ENCODE results near the gene TENM4. TPM values are rescaled to one million over a fixed set of nuclear protein-coding genes. Genes with fewer than 3 reads are reported as not detected.
A peak's percentile ranks its signal among the peaks of the same experiment; 100 is the strongest.

TENM4 gene
- polyA plus RNA-seq, 2 of the 4 experiments (the other 2 are of a cell fraction), result 0.06 to 0.31 TPM

DNA sequence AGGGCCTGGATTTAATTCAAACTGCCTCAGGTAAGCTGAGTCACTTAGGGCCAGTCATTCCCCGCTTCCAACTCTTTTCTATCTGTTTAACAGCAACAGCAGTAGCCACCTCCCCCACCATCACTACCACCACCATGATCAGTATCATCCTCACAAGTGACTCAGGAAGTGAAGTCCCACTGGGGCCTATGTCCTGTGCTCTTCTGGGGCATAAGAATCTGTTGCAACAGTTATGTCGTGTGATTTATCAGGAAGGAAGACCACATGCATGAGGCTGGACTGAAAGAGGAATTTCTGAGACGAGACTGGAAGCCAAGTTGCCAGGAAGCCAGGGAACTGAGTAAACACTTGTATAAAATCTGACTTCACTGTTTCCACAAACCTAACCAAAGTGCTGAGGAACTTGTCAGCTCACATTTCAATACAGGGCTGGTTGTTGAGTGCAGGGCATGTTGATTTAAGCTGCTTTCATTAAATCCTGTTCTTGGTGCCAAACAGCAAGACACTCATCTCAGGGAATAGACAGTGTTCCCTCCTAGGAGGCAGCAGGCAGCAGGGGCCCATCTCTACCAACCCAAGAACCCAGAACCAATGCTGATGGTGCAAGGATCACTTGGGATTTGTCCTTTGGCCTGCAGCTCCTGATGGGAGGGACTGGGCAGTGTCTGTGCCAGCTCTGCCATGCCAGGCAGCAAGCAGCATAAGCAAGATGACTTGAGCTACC lies 639.5 kb downstream of the TENM4 start:
- Histone ChIP-seq H3K4me2 (peak overlapping the region; percentile 37), H3K27ac (peak overlapping the region; percentile 35 to 41; a peak in 4 of 6 replicates), H3K4me1 (peaks cover 17% of the 10 kb centered on the region; the same call in 2 of the 3 replicates), H3K9me3 (no peaks in the 10 kb centered on the region), H3K4me3 (no peak overlapping the region)
- ChIA-PET POLR2A (no interaction called here), CTCF (interaction anchor here (0.5 to 1.8 kb wide), 4 partner anchors 8 to 275 kb away, joined by 3 to 9 read pairs (median 4); no protein-coding TSS in a partner anchor)
- ATAC-seq (peak; percentile 44 to 47; a peak in 4 of 6 replicates), DNase-seq (ENCODE audit: low read depth in 1 of 2, low spot score in 1 of 2) (peak in 1 of 2 experiments; percentile 43), FAIRE-seq (no peak)
- peak; percentile 29; the same call in 1 of the 2 replicates for TF ChIP-seq EHMT2 (IDR thresholded peaks at IDR 0.05; ENCODE audit: low read depth)
- no peak for TF ChIP-seq HDAC2 (IDR thresholded peaks at IDR 0.05)
- WGBS (ENCODE audit: missing lambda C conversion rate), result 7% methylated on average over 3 of the region's 3 CpGs

DNA sequence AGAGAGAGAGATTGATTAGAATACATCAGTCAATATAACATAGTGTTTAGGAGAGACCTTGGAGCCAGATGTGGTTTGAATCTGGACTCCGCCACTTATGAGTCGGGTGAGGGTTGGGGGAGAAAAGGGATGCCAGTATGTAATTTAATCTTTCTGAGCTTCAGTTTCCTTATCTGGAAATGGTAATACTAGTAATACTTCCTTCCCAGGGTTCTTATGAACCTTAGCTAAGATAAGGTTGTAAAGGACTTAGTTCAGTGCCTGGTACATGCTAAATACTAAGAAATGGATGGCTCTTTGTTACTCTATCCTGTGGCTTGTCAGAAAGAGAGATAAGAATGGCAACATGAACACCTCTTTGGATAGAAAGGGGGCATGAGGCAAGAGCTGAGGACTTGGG lies 640.1 kb downstream of the TENM4 start:
- DNase-seq (ENCODE audit: low read depth in 1 of 2, low spot score in 1 of 2), result no peak
- no peak for ATAC-seq
- FAIRE-seq, result no peak
- H3K27ac ChIP-seq, result peak overlapping the region; percentile 1 to 36; a peak in 2 of 6 replicates
- H3K4me1 ChIP-seq, result peaks cover 17% of the 10 kb centered on the region; the same call in 2 of the 3 replicates
- ChIA-PET CTCF (interaction anchor here (0.5 to 1.8 kb wide), 4 partner anchors 9 to 907 kb away, joined by 3 to 9 read pairs (median 5); no protein-coding TSS in a partner anchor), POLR2A (no interaction called here)
- H3K4me3 ChIP-seq, result no peak overlapping the region
- TF ChIP-seq ELK1 (IDR thresholded peaks at IDR 0.05; ENCODE audit: low read depth, low read length) (no peak), MAZ (IDR thresholded peaks at IDR 0.05; ENCODE audit: borderline replicate concordance, low read depth, low read length) (no peak), HOXB13 (CRISPR knock-in tag; IDR thresholded peaks at IDR 0.05; ENCODE audit: low read depth) (no peak), EHF (CRISPR knock-in tag; IDR thresholded peaks at IDR 0.05) (no peak), MYC (IDR thresholded peaks at IDR 0.05; ENCODE audit: borderline replicate concordance, low read length) (no peak), CBX2 (IDR thresholded peaks at IDR 0.05; ENCODE audit: borderline replicate concordance, low read depth) (no peak), ZFP36 (IDR thresholded peaks at IDR 0.05; ENCODE audit: borderline replicate concordance, partially characterized antibody) (no peak)
- TF ChIP-seq, protein P1, sequence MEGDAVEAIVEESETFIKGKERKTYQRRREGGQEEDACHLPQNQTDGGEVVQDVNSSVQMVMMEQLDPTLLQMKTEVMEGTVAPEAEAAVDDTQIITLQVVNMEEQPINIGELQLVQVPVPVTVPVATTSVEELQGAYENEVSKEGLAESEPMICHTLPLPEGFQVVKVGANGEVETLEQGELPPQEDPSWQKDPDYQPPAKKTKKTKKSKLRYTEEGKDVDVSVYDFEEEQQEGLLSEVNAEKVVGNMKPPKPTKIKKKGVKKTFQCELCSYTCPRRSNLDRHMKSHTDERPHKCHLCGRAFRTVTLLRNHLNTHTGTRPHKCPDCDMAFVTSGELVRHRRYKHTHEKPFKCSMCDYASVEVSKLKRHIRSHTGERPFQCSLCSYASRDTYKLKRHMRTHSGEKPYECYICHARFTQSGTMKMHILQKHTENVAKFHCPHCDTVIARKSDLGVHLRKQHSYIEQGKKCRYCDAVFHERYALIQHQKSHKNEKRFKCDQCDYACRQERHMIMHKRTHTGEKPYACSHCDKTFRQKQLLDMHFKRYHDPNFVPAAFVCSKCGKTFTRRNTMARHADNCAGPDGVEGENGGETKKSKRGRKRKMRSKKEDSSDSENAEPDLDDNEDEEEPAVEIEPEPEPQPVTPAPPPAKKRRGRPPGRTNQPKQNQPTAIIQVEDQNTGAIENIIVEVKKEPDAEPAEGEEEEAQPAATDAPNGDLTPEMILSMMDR (IDR thresholded peaks at IDR 0.05), result no peak
- no peaks in the 10 kb centered on the region for H3K9me3 ChIP-seq
- WGBS (ENCODE audit: missing lambda C conversion rate), result 85% methylated on average over 2 of the region's 2 CpGs
- peak overlapping the region; percentile 37; the same call in 2 of the 3 replicates for H3K4me2 ChIP-seq

DNA sequence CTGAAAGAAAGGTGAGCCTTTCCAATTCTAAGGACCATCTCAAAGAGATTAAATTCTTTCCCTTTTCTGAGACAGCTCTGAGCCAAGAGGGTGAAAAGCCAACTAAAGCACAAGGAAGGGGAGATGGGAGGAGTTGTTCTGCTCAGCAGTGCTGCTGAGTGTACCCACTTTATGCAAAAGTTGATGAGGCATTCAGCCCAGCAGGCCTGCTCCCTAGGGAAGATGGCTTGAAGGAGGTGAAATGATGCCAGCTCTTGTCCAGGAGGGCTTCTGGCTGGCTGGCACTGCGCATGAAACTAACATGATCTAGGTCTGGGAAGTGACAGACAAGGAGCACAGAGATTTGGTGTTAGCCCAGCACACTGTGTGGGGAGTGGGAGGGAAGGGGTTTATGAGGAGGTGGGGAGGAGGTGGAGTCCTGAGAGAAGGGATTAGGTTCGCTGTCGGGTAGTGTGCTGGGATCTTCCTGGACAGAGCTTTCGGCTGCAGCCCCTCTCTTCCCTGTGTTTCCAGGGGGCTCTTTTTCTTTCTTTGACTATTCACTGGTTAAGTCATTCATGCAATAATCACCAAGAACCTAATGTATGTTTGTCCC lies 640.6 kb downstream of the TENM4 start:
- DNase-seq (ENCODE audit: low read depth in 1 of 2, low spot score in 1 of 2) (no peak), FAIRE-seq (no peak), ATAC-seq (no peak)
- no peak overlapping the region for H3K4me3 ChIP-seq
- CTCF ChIA-PET, result interaction anchor here (0.5 to 1.8 kb wide), 3 partner anchors 9 to 907 kb away, joined by 4 to 9 read pairs (median 6); no protein-coding TSS in a partner anchor
- no peaks in the 10 kb centered on the region for H3K9me3 ChIP-seq
- H3K4me2 ChIP-seq, result no peak overlapping the region
- TF ChIP-seq, protein P2, sequence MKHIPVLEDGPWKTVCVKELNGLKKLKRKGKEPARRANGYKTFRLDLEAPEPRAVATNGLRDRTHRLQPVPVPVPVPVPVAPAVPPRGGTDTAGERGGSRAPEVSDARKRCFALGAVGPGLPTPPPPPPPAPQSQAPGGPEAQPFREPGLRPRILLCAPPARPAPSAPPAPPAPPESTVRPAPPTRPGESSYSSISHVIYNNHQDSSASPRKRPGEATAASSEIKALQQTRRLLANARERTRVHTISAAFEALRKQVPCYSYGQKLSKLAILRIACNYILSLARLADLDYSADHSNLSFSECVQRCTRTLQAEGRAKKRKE (CRISPR knock-in tag; IDR thresholded peaks at IDR 0.05; ENCODE audit: low read depth), result no peak
- TF ChIP-seq GATA3 (IDR thresholded peaks at IDR 0.05; ENCODE audit: borderline replicate concordance), result no peak
- TF ChIP-seq, protein P3, sequence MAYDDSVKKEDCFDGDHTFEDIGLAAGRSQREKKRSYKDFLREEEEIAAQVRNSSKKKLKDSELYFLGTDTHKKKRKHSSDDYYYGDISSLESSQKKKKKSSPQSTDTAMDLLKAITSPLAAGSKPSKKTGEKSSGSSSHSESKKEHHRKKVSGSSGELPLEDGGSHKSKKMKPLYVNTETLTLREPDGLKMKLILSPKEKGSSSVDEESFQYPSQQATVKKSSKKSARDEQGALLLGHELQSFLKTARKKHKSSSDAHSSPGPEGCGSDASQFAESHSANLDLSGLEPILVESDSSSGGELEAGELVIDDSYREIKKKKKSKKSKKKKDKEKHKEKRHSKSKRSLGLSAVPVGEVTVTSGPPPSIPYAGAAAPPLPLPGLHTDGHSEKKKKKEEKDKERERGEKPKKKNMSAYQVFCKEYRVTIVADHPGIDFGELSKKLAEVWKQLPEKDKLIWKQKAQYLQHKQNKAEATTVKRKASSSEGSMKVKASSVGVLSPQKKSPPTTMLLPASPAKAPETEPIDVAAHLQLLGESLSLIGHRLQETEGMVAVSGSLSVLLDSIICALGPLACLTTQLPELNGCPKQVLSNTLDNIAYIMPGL (CRISPR knock-in tag; IDR thresholded peaks at IDR 0.05; ENCODE audit: borderline replicate concordance), result no peak
- no peak for TF ChIP-seq KDM1A (IDR thresholded peaks at IDR 0.05; ENCODE audit: low read depth)
- POLR2A ChIA-PET, result no interaction called here
- peak overlapping the region; percentile 1 to 36; a peak in 2 of 6 replicates for H3K27ac ChIP-seq
- 77% methylated on average over 4 of the region's 4 CpGs for WGBS (ENCODE audit: missing lambda C conversion rate)
- peaks cover 17% of the 10 kb centered on the region; the same call in 2 of the 3 replicates for H3K4me1 ChIP-seq
